WERI-Rb-1 (cell line): ENCODE results near the gene WDR5B.

Experiments used
- DNase-seq: peaks from one replicate; pipeline ENCODE4 v3.0.0-alpha.2; 2020
- H3K27ac ChIP-seq: fragments of 250-450 bp; sonication (Bioruptor Pico); 2 replicates; pipeline ENCODE4 v1.5.1; 2020; ENCODE audit warnings: mild to moderate bottlenecking, moderate library complexity
- H3K27me3 ChIP-seq: fragments of 250-450 bp; sonication (Bioruptor Pico); 2 replicates; pipeline ENCODE4 v1.5.1; 2021; ENCODE audit warnings: mild to moderate bottlenecking, low read depth, moderate library complexity; ENCODE audit not compliant: insufficient read depth, severe bottlenecking
- H3K36me3 ChIP-seq: fragments of 250-450 bp; sonication (Bioruptor Pico); 2 replicates; pipeline ENCODE4 v1.5.1; 2020; ENCODE audit warnings: mild to moderate bottlenecking, moderate library complexity
- H3K4me3 ChIP-seq: 2 replicates; pipeline ENCODE4 v1.5.1; 2011; ENCODE audit warnings: low read depth, mild to moderate bottlenecking, control low read depth, low read length
- H3K9me3 ChIP-seq: fragments of 250-450 bp; sonication (Bioruptor Pico); 2 replicates; pipeline ENCODE4 v1.5.1; 2021; ENCODE audit warnings: mild to moderate bottlenecking, moderate library complexity; ENCODE audit not compliant: severe bottlenecking
- TF ChIP-seq, protein P1 (sequence below): IDR thresholded peaks from 2 replicates; pipeline ENCODE4 v1.5.1; 2011; ENCODE audit warnings: low read depth, mild to moderate bottlenecking, control low read depth, inconsistent platforms, low read length

The WDR5B gene

DNA sequence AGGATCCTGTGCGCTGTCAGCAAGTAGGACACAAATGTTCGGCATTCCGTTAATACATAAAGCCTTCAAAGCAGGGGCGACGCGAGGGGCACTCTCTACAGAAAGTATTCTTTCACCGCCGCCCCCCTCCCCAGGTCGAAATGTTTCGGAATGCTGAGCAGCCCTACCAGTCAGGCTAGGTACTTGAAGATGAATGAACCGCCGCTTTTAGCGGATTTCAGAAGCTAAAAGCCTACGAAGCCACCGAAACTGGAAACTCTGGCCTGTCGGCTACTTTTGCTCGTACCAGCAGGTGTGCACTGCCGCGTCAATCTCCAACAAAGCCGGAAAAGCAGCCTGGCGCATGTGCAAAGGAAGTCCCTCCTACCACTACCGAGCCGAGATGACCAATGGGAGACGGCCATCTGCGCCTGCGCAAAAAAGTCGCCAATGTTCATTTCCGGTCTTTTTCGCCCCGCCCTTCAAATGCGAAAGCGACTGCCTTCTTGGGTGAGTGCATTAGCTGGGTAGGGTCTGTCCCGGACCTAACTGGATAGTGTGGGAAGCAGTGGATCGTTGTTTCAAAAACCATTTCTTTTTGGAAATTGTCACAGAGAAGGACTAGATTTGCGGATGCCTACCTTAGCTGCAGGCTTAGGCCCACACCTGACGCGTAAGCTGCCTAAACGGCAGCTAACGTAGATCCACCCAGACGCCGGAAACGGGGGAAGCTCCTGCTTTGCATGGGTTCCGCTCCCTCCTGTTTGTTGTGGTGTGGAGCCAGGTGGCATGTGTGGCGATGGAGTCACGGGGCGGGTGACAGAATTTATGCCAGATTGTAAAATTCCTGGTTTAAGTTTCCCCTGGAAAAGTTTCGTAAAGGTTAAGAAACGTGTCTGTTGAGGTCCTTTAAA, at the start of gene WDR5B:
Gene WDR5B, minus strand, starts transcription at position 301 of the 893 bp plus-strand sequence. CDS start 534 bp downstream, outside the sequence.
- DNase-seq, result peak; percentile 97
- Histone ChIP-seq H3K9me3 (no peaks in the 10 kb centered on the region), H3K36me3 (peaks cover 4% of the 10 kb centered on the region), H3K4me3 (peak within 1 kb of the TSS; percentile 76), H3K27ac (peak within 1 kb of the TSS; percentile 92), H3K27me3 (no peaks in the 10 kb centered on the region)
- TF ChIP-seq, protein P1, sequence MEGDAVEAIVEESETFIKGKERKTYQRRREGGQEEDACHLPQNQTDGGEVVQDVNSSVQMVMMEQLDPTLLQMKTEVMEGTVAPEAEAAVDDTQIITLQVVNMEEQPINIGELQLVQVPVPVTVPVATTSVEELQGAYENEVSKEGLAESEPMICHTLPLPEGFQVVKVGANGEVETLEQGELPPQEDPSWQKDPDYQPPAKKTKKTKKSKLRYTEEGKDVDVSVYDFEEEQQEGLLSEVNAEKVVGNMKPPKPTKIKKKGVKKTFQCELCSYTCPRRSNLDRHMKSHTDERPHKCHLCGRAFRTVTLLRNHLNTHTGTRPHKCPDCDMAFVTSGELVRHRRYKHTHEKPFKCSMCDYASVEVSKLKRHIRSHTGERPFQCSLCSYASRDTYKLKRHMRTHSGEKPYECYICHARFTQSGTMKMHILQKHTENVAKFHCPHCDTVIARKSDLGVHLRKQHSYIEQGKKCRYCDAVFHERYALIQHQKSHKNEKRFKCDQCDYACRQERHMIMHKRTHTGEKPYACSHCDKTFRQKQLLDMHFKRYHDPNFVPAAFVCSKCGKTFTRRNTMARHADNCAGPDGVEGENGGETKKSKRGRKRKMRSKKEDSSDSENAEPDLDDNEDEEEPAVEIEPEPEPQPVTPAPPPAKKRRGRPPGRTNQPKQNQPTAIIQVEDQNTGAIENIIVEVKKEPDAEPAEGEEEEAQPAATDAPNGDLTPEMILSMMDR, result no peak

DNA sequence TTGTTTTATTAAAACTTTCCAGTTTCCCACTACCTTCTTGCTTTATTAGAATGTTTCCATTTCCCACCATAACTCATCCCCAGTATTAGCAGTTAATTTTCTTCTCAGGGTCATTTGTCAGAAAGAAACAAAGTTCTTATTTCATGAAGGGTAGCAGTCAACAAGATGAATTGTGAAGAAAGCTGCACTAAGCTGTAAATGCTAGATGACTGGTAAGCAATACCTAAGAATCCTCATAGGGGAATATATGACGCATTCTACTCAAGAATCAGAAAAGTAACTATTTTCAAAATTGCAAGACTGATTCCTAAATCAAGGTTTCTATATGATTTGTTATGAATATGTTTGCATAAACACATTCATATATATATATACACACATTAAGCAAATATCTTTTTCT, 48.8 kb upstream of the WDR5B start:
- H3K36me3 ChIP-seq, result peaks cover 68% of the 10 kb centered on the region

DNA sequence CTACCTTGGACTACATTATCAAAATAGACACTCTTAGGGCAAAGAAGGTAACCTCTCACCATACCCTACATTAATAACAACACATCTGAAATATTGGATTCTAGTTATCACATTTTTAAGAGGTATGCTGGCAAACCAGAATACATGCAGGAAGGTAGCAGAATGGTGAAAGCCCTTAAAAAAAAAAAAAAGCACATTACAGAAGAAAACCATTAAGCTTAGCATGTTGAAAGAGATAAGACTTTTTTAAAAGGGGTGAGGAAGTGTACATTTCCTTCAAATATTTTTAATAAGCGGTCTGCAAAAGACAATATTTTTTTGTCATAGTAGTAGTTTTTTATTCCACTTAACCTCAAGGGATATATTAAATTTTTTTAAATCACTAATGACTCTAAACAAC, 46.5 kb upstream of the WDR5B start:
- Histone ChIP-seq H3K36me3 (peaks cover 85% of the 10 kb centered on the region), H3K4me3 (no peak overlapping the region), H3K9me3 (no peaks in the 10 kb centered on the region), H3K27me3 (no peaks in the 10 kb centered on the region), H3K27ac (no peak overlapping the region)
- DNase-seq, result no peak
- TF ChIP-seq, protein P1, result no peak

More for the DNA sequence above, 48.8 kb upstream of the WDR5B start:
- Histone ChIP-seq H3K27me3 (no peaks in the 10 kb centered on the region), H3K9me3 (no peaks in the 10 kb centered on the region), H3K27ac (no peak overlapping the region), H3K4me3 (no peak overlapping the region)
- DNase-seq, result no peak
- TF ChIP-seq, protein P1, result no peak

DNA sequence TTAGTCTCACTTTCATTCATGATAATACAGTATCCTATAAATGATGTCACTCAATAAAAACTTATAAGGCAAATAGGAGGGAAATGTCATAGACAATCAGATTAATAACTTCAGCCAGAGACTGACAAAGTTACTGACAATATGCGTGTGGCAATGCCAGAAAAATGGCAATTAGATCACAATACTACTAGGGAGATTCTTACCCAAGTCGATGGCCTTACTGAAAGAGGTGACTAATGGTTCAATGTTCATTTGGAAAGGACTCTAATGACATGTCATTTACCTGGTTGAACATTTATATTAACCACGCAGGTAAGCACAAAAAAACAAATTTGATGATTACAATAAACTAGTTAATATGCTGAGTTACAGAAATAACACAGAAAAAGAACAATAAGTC, 45.9 kb upstream of the WDR5B start:
- Histone ChIP-seq H3K4me3 (no peak overlapping the region), H3K27me3 (no peaks in the 10 kb centered on the region), H3K27ac (no peak overlapping the region), H3K9me3 (no peaks in the 10 kb centered on the region), H3K36me3 (peaks cover 85% of the 10 kb centered on the region)
- DNase-seq, result no peak
- TF ChIP-seq, protein P1, result no peak

DNA sequence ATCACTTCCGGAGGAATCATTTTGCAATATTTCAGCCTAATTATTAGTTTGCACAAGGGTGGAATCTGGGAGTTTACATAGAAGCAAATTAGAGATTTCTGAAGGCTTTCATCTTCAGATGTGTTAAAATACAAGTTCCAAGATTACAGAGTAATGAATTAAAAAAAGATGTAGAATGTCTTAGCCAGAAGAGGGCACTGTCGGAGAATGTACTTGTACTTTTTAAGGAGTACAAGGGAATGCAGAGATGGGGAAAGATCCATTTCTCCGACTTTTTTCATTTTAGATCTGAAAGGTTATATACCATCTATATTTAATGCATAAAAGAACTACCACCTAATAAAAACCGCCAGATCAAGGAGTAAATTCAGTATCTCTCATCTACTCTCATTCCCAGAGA, 43.1 kb upstream of the WDR5B start:
- no peak overlapping the region for H3K27ac ChIP-seq
- H3K4me3 ChIP-seq, result no peak overlapping the region
- H3K9me3 ChIP-seq, result no peaks in the 10 kb centered on the region
- TF ChIP-seq, protein P1, result no peak
- DNase-seq, result no peak
- peaks cover 78% of the 10 kb centered on the region for H3K36me3 ChIP-seq
- H3K27me3 ChIP-seq, result no peaks in the 10 kb centered on the region
